CD4-positive, alpha-beta T cell treated with Interleukin-6 at 100 ng/mL for 8 hours (primary cell): ENCODE results near the gene ATP4B.
A peak's percentile ranks its signal among the peaks of the same experiment; 100 is the strongest.

Experiments used
- DNase-seq: peaks from one replicate; pipeline ENCODE4 v3.0.0-alpha.2; 2020; ENCODE audit warnings: mixed read lengths, low spot score

ATP4B gene

GRCh38 chr13:113642563-113642962 is 15.4 kb downstream of the ATP4B start:
- no peak for DNase-seq

- DNase-seq = no peak
Observed at GRCh38 chr13:113641426-113641825, 16.6 kb downstream of the ATP4B start.

- DNase-seq = no peak
Observed at GRCh38 chr13:113639616-113640262, 18.3 kb downstream of the ATP4B start.

- no peak for DNase-seq
Observed at GRCh38 chr13:113638806-113639205, 19.2 kb downstream of the ATP4B start.

GRCh38 chr13:113638173-113638746 is 19.7 kb downstream of the ATP4B start:
- no peak for DNase-seq

- no peak for DNase-seq
Observed at GRCh38 chr13:113637262-113638160, 20.5 kb downstream of the ATP4B start.

- DNase-seq = no peak
Observed at GRCh38 chr13:113636266-113636963, 21.6 kb downstream of the ATP4B start.

- no peak for DNase-seq
Observed at GRCh38 chr13:113635709-113636108, 22.3 kb downstream of the ATP4B start.

- DNase-seq = no peak
Observed at GRCh38 chr13:113635048-113635420, 23.0 kb downstream of the ATP4B start.

GRCh38 chr13:113634279-113635047 is 23.5 kb downstream of the ATP4B start:
- peak; percentile 38 for DNase-seq

- no peak for DNase-seq
Observed at GRCh38 chr13:113633485-113633873, 24.5 kb downstream of the ATP4B start.

- DNase-seq = no peak
Observed at GRCh38 chr13:113632706-113633484, 25.1 kb downstream of the ATP4B start.

- DNase-seq = no peak
Observed at GRCh38 chr13:113631341-113632095, 26.5 kb downstream of the ATP4B start.

- DNase-seq = no peak
Observed at GRCh38 chr13:113630804-113631203, 27.2 kb downstream of the ATP4B start.

GRCh38 chr13:113630296-113630695 is 27.7 kb downstream of the ATP4B start:
- DNase-seq = no peak

GRCh38 chr13:113629866-113630265 is 28.1 kb downstream of the ATP4B start:
- DNase-seq = no peak

GRCh38 chr13:113628291-113629270 is 29.4 kb downstream of the ATP4B start:
- no peak for DNase-seq

GRCh38 chr13:113627136-113627535 is 30.9 kb downstream of the ATP4B start:
- no peak for DNase-seq
